ENCODE data around the gene PRRC2B.
"Not testable (repeated sequence)": the region's sequence is repeated elsewhere in the genome, so short reads cannot be mapped to it uniquely, and the experiment has no call there.

Gene PRRC2B

DNA sequence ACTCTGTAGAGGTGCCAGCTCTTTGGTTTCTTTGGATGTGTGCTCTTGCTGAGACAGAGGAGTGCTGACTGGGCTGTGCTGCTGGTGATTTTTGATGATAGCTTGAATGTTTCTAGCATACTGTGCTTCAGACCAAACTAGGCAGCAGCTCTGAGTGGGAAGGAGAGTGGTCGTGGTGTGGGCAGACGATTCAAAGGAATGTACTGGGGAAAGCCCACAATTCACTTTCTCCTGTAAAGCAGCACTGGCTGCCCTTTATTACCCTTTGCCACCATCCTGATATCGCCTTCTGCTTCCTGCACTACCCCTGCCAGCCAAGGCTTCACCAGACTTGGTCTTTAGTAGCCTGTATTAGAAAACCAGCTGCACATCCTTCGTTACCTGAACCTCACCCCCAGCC is 45.3 kb downstream of the PRRC2B start:
- no peak for DNase-seq

DNA sequence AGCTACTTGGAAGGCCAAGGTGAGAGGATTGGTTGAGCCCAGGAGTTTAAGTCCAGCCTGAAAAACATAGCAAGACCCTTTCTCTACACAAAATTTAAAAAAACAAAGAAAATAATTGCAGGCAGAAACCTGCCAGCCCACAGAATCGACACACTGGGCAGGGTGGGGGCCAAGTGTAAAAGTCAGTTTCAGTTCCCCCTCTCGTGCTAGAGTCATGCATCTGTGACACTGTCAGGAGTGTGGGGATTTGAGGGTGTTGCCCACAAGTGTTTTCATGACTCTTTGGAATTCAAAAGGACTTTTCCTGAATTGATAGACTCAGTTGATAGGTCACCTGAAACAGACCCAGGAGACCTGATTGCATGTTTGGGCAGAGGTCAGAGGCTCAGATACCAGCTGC is 47.6 kb downstream of the PRRC2B start:
- DNase-seq, result no peak

DNA sequence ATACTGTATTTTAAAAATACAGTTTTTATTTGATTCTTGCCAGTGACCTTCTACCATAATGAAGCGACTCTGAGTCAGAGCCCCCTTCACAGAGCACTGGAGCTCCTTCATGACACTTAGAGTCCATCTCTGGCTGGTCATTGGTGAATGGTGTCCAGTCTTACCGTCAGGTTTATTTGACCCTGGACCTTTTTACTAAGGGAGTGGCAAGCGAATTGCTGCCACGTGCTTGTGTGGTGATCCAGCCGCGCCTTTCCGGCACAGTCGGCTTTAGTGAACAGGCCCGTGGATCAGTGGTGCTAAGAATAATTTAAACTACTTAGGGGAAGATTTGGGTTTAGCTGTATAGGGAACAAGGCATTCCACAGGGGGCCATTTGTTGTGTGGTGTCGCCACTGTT is 48.5 kb downstream of the PRRC2B start:
- no peak for DNase-seq

DNA sequence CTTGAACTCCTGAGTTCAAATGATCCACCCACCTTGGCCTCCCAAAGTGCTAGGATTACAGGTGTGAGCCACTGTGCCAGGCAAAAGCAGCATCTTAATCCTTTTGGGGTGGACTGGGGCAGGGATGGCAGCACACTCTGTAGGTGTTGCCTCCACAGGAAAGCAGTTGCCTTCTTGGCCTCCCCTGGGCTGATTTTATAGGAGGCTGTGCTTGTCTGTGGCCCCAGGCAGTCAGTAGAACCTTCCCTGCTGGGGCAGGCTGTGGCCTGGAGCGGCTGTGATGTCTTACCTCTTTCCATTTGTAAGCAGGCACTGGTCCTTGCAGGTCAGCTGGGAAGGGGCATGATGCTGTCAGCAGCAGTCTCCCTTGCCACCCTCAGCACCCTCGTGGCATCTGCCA is 49.8 kb downstream of the PRRC2B start:
- DNase-seq, result no peak

DNA sequence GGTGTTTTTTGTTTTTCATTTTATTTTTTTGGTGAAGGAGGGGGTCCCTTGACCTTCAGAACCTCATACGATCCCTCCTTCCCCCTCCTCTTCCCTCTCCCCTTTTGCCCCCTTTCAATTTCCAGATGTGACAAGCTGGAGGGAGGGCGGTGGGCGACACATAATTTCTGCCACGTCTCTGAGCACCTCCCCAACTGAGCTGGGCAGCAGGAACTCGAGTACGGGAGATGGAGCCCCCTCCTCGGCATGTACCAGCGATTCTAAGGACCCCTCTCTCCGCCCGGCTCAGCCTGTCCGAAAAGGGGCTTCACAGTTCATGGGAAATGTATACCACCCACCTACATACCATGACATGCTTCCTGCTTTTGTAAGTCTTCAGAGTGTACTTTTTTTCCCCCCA is 52.4 kb downstream of the PRRC2B start:
- DNase-seq, result no peak

DNA sequence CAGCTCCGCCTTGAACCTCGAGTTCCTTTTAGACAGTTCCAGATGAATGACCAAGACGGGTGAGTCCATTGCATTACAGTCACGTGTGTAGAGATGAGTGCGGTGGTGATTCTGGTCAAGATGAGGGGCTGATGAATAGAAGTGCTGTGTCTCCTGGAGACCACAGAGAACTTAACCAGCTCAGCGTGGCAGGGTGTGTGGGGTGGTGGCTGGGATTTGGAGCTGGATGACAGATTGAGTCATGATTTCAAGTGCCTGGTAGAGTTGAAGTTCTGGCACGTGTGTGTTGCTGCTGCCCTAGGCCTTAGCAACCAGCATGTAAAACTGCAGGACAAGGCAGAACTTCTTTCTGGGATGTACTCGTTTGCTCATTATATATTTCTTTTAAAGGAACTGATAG is 53.3 kb downstream of the PRRC2B start:
- no peak for DNase-seq

DNA sequence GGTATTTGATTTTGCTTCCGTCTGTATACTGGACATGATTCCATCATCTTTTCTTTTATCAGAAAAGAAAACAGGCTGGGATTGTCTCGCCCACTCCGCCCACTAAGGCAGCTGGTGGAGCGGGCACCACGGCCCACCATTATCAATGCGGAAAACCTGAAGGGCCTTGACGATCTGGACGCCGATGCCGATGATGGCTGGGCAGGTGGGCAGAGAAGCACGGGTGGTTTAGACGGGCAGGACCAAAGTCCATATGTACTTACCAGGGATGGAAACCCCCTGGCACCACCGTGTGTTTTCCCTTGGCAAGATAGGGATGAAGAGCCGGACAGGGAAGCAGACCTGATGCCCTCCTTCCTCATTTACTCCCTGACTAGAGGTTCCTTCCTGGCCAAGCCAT is 53.7 kb downstream of the PRRC2B start:
- DNase-seq, result no peak

DNA sequence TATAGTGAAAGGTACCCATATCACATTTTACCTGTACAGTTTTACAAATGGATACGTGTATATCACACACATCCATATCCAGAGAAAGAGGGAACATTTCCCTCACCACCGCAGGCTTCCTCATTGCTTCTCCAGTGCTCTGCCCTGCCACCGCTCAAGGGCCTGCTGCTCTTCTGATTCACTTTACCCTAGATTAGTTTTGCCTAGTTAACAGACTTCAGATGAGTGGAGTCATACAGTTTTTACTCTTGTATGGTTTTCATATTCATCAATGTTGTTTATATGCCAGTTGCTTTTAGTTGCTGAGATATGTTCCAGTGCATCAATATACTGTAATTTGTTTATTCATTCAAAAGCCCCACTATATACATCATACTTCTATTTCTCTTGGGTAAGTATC is 54.9 kb downstream of the PRRC2B start:
- no peak for DNase-seq

DNA sequence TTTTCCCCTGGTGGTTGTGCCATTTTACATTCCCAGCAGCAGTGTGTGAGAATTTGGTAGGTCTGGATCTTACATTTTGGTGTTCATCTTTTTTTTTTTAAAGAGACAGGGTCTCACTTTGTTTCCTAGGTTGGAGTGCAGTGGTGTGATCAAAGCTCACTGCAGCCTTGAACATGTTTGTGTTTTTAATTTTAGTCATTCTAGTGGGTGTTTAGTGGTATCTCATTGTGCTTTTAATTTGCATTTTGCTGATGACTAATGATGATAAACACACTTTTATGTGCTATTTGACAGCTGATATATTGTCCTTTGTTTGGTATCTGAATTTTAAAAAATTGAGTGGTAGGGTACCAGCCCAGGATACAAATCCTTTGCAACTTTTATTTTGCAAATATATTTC is 55.4 kb downstream of the PRRC2B start:
- no peak for DNase-seq

DNA sequence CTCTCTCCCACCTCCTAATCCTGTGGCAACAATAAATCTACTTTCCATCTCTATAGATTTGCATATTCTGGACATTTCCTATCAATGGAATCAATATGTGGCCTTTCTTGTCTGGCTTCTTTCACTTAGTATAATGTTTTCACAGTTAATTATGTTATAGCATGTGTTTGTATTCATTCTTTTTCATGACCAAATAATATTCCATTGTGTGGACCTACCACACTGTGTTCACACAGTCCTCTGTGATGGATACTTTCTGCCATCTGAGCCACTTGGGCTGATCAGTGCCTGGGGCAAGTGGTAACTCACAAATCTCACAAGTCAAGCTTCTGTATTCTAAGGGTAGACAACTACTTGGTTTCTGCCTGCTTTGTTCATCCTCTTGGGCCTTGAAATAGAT is 60.1 kb downstream of the PRRC2B start:
- DNase-seq, result no peak

DNA sequence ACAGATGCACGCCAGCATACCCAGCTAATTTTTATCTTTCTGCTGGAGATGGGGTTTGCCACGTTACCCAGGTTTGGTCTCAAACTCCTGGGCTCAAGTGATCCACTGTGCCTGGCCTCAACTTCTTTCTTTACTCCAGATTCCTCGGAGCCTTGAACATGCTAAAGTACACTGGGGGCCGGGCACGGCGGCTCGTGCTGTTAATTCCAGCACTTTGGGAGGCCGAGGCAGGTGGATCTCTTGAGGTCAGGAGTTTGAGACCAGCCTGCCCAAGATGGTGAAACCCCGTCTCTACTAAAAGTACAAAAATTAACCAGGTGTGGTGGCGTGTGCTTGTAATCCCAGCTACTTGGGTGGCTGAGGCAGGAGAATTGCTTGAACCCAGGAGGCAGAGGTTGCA is 61.8 kb downstream of the PRRC2B start:
- DNase-seq, result not testable (repeated sequence)

DNA sequence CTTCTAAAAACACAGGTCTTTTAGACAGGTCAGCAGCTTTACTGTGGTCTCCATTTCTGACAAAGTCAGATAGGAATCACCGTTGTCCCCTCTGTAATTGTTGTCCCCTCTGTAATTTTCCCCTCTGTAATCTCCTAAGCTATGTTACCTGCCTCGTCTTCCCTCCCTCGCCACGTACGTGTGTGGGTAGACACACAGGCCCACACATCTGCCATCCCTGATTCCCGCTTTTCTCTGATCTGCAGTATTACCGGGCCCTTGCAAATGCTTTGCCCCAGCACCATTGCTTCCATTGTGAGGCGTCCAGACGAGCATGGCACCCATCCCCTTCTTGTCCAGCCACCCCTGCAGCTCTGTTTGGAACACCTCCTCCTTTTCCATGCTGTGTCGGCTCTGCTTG is 63.9 kb downstream of the PRRC2B start:
- DNase-seq, result no peak

DNA sequence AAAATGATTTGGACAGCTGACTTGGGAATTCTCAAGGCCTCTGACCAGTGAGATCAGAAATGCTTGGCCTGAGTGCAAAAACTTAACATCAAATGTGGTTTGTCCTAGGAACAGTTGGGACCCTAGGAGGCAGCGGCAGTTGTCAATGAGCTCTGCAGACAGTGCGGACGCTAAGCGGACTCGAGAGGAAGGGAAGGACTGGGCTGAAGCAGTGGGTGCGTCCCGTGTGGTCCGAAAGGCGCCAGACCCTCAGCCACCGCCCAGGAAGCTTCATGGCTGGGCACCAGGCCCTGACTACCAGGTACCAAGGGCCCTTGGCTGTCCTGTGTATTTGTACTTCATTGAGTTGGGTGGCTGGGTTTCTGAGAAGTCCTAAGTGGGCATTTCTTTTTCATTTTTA is 65.2 kb downstream of the PRRC2B start:
- no peak for DNase-seq

DNA sequence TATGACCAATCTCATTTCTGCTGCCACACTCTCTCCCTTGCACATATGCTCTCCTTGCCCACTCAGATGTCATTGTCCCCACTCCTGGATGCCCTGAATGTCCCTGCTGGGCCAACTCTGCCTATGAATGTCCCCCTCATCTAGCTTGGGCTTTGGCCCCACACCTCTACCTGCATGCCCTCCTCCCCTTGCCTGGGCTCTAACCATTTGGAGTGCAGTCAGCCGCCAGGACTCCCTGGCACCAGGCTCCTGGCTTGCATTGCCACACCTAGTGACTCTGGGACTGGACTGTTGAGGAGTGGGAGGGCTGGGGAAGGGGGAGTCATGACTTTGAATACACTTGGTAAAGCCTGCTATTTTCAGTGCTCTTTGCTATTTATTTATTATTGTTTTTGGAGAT is 67.3 kb downstream of the PRRC2B start:
- DNase-seq, result no peak

DNA sequence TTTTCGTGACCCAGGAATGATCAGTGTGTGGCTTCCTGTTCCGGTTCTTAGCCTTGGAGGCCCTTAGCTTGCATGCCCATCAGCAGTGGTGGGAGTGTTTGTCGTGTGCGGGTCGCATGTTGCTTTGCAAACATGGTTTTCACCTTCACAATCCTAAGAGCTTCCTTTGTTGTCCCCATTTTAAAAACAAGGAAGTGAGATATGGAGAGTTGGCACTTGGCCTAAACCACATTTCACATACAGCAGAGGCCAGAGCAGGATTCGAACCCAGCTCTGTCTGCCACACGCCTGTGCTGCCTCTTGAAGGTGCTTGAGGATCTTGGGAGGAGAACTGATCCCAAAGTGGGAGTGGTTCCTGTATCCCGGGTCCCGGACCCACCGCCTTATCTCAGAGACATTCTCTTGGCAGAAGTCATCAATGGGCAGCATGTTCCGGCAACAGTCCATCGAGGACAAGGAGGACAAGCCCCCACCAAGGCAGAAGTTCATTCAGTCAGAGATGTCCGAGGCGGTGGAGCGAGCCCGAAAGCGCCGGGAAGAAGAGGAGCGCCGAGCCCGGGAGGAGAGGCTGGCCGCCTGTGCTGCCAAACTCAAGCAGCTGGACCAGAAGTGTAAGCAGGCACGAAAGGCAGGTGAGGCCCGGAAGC is 70.6 kb downstream of the PRRC2B start:
- no peak for DNase-seq

DNA sequence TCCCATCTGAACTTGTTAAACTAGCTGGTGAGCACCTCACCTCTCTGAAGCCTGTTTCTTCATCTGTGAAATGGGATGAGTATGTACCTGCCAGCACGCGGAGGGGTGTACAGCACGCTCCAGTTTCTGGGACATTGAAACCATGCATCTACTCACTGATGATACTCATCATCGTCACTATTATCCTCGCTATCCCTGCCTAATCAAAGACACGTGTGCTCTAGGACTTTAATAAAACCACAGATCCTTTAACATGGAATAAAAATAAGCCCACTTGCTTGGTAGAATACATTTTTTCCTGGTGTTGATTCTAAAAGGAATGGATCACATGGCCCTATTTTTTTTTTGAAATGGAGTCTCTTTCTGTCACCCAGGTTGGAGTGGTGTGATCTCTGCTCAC is 71.5 kb downstream of the PRRC2B start:
- no peak for DNase-seq

DNA sequence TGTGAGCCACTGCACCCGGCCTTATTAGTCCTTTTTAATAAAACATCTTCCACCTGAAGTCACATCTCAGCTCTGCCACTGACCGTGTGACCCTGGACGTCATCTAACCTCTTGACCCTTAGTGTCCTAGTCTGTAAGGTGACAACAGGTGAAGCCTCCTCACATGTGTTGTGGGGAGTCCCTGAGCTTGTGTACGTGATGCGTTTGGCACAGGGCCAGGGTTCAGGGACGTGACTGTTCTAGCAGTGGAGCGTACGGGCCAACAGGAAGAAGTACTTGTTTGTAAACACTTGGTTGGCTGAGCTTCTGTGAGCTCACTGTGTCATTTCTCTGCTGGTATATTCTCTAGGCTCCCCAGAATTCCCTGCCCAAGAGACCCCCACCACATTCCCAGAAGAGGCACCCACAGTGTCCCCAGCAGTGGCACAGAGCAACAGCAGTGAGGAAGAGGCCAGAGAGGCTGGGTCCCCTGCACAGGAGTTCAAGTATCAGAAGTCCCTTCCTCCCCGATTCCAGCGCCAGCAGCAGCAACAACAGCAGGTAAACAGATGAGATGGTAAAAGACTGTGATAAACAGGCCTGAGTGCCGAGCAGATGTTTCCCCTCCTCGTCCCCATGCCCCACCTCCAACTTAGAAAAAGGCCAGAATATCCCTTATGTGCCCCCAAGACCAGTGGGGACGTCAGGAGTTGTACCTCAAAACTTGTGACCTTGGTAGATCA is 73.5 kb downstream of the PRRC2B start:
- DNase-seq, result no peak

DNA sequence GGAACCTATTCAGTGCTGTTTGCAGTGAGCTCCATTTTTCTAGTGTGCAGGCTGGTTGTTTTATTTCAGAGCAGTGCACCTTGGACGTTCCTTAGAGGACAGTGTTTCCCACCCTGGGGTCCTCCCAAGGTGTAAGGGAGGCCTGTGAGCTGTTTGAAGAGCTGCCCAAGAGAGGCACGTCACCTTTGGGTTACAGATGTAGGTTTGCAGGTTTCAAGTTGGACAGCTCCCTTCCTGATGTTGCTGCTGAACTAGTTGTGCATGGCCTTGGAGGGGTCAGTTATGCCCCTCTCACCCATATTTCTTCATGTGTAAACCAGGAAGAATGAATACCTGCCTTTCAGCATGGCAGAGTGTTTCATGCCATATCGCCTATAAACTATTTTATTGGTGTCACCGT is 74.1 kb downstream of the PRRC2B start:
- no peak for DNase-seq

DNA sequence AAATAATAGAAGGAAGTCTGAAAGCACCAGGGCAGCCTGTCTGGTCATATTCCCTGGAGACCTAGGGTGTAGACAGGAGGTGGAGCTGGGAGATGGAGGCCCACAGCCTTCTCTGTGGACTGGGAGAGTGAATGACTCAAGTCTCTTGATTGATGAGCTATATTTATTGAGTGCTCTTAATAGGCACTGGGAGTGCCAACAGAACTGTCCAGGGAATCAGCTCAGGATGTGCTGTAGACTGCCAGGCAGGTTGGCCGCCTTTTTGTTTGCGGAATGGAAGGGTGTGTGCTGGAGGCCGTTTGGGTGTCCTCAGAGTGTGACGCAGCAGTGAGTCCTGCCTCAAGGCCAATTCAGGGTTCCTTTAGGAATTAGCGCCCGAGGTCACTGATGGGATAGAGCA is 75.5 kb downstream of the PRRC2B start:
- DNase-seq, result no peak

DNA sequence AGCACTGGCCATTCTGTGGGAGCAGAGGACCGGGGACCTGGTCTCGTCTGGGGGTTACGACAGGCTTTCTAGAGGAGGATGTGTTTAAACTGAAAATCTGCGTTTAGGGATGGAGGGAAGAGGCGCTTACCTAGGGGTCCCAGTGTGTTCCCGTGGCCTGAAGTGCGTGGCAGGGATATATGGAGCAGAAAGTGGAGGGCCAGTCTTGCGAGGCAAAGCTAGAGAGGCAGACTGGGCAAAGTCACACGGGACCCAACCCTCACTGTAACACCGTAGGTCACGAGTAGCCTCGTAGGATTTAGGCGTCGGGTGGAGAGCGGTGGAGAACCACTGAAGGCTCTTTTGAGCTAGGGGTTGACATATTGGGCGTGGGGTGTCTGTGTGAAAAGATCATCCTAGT is 76.1 kb downstream of the PRRC2B start:
- DNase-seq, result no peak

DNA sequence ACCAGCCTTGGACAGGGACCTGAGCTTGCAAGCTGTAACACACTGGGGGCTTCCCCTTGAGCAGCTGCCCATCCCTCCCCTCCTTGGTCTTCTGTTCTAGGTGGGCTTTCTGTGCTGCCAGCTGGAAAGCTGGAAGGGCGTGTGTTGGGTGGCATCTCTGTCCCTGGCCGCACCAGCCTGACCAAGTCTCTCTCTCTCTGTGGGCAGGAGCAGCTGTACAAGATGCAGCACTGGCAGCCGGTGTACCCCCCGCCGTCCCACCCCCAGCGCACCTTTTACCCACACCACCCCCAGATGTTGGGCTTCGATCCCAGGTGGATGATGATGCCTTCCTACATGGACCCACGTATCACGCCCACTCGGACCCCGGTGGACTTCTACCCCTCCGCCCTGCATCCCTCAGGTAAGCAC is 76.7 kb downstream of the PRRC2B start:
- DNase-seq, result no peak

DNA sequence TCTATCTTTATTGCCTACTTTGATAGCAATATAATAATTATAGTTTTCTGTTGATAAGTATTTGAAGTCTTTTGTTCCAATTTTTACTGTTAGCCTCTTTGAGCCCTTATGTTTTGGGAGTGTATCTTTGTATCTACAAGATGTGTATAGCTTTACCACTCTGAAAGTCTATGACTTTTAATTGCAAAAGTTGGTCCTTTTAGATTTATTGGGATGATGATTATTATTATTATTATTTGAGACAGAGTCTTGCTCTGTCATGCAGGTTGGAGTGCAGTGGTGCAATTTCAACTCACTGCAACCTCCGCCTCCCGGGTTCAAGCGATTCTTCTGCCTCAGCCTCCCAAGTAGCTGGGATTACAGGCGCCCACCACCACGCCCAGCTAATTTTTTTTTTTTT is 78.2 kb downstream of the PRRC2B start:
- DNase-seq, result not testable (repeated sequence)

DNA sequence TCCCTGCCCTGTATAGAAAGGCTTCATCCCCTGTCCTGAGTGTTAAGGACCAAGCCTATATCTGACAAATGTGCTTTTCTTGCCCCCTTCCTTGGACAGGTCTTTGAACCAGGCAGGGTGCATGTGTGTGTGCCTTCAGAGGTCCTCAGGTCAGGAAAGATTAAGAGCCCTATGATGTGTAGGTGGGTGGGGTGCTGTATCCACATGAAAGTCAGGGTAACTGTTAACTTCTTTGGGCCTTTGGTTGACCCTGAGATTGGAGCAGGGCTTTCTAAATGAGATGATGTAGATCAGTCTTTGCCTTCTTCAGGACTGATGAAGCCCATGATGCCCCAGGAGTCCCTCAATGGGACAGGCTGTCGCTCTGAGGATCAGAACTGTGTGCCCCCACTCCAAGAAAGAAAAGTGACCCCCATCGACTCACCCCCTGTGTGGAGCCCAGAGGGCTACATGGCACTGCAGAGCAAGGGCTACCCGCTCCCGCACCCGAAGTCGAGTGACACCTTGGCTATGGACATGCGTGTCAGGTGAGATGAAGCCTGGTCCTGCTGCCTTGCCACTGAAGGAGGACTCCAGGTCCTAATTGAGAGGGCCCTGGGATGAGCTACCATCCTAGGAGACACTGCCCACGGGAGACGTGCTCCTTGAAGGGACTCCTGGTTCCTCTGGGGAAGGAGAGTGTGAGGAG is 79.5 kb downstream of the PRRC2B start:
- DNase-seq, result no peak

DNA sequence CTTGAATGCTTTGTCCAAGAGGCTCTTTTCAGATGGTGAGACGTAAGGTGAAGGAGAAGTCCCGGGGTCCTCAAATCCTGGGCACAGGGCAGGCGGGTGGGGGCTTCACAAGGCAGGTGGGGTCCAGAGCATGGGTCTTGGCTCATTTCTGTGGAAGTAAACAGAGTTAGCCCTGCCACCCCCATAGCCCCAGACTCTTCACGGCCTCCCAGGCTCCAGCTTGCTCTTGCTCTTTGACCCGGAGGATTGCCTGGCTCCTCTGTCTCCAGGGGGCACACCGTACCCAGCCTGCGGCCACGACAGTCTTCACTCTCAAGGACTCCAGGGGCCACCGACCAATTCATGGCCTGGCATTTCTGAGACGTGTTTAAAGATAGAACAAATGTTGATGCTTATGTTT is 80.0 kb downstream of the PRRC2B start:
- no peak for DNase-seq

DNA sequence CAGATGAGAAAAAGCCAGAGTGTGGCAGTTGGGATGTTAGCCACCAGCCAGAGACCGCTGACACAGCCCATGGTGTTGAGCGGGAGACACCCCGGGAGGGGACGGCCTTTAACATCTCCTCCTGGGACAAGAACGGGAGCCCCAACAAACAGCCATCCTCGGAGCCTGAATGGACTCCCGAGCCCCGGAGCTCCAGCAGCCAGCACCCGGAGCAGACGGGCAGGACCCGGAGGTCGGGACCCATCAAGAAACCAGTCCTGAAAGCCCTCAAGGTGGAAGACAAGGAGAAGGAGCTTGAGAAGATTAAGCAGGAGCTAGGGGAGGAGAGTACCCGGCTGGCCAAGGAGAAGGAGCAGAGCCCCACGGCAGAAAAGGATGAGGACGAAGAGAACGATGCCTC is 80.8 kb downstream of the PRRC2B start:
- no peak for DNase-seq

All from NCI-H2107 (cell line).